H9 (cell line): Measurements from ENCODE around the gene PRPF6. TPM values are rescaled to one million over a fixed set of nuclear protein-coding genes. Genes with fewer than 3 reads are reported as not detected.

Experiments
- DNase-seq: peaks from one replicate; pipeline ENCODE4 v3.0.0-alpha.2; 2017
- H2AFZ ChIP-seq: one replicate; pipeline ENCODE4 v1.6.1; 2013; ENCODE audit warnings: mild to moderate bottlenecking, low read length, control low read depth, moderate library complexity
- H2AK5ac ChIP-seq: 2 replicates; pipeline ENCODE4 v1.6.1; 2013; ENCODE audit warnings: low read length, control low read depth, mixed read lengths; ENCODE audit not compliant: insufficient read length
- H2BK120ac ChIP-seq: one replicate; pipeline ENCODE4 v1.6.1; 2013; ENCODE audit warnings: low read depth, mild to moderate bottlenecking, low read length, control low read depth, inconsistent platforms; ENCODE audit not compliant: poor library complexity, severe bottlenecking
- H2BK12ac ChIP-seq: 2 replicates; pipeline ENCODE4 v1.6.1; 2013; ENCODE audit warnings: low read length, control low read depth, mixed read lengths, low read depth; ENCODE audit not compliant: insufficient read length
- H2BK15ac ChIP-seq: 2 replicates; pipeline ENCODE4 v1.6.1; 2013; ENCODE audit warnings: low read depth, low read length, control low read depth
- H2BK20ac ChIP-seq: one replicate; pipeline ENCODE4 v1.6.1; 2013; ENCODE audit warnings: low read depth, mild to moderate bottlenecking, low read length, control low read depth, inconsistent platforms; ENCODE audit not compliant: poor library complexity, severe bottlenecking
- H2BK5ac ChIP-seq: 2 replicates; pipeline ENCODE4 v1.6.1; 2013; ENCODE audit warnings: low read length, control low read depth, mixed read lengths; ENCODE audit not compliant: insufficient read length
- H3K14ac ChIP-seq: 2 replicates; pipeline ENCODE4 v1.6.1; 2013; ENCODE audit warnings: low read length, control low read depth; ENCODE audit not compliant: insufficient read depth
- H3K18ac ChIP-seq: 2 replicates; pipeline ENCODE4 v1.6.1; 2013; ENCODE audit warnings: low read depth, mild to moderate bottlenecking, mixed read lengths, low read length, control low read depth; ENCODE audit not compliant: insufficient read length
- H3K23ac ChIP-seq: 2 replicates; pipeline ENCODE4 v1.6.1; 2013; ENCODE audit warnings: low read length, control low read depth, mixed read lengths, low read depth; ENCODE audit not compliant: insufficient read length
- H3K23me2 ChIP-seq: 2 replicates; pipeline ENCODE4 v1.6.1; 2013; ENCODE audit warnings: low read depth, mild to moderate bottlenecking, mixed read lengths, low read length, control low read depth; ENCODE audit not compliant: insufficient read length, poor library complexity, severe bottlenecking
- H3K27ac ChIP-seq: 2 replicates; pipeline ENCODE4 v1.5.1; 2013; ENCODE audit warnings: low read length, control low read depth, mixed read lengths, low read depth; ENCODE audit not compliant: insufficient read length
- H3K27me3 ChIP-seq: 2 replicates; pipeline ENCODE4 v1.6.1; 2013; ENCODE audit warnings: low read length, control low read depth, inconsistent platforms; ENCODE audit not compliant: insufficient read depth
- H3K4ac ChIP-seq: 2 replicates; pipeline ENCODE4 v1.6.1; 2013; ENCODE audit warnings: low read depth, mild to moderate bottlenecking, control low read depth, inconsistent platforms, low read length, moderate library complexity
- H3K4me1 ChIP-seq: 2 replicates; pipeline ENCODE4 v1.6.1; 2013; ENCODE audit warnings: low read length, control low read depth, inconsistent platforms; ENCODE audit not compliant: insufficient read depth
- H3K4me2 ChIP-seq: 2 replicates; pipeline ENCODE4 v1.6.1; 2013; ENCODE audit warnings: low read length, control low read depth, mixed read lengths; ENCODE audit not compliant: insufficient read length, insufficient read depth
- H3K56ac ChIP-seq: 2 replicates; pipeline ENCODE4 v1.6.1; 2013; ENCODE audit warnings: low read depth, mild to moderate bottlenecking, mixed read lengths, low read length, control low read depth; ENCODE audit not compliant: insufficient read length
- H3K79me1 ChIP-seq: 2 replicates; pipeline ENCODE4 v1.6.1; 2013; ENCODE audit warnings: low read depth, mild to moderate bottlenecking, moderate library complexity, low read length, control low read depth, inconsistent platforms; ENCODE audit not compliant: insufficient read depth, poor library complexity, severe bottlenecking
- H3K79me2 ChIP-seq: 2 replicates; pipeline ENCODE4 v1.6.1; 2013; ENCODE audit warnings: low read length, control low read depth, inconsistent platforms; ENCODE audit not compliant: insufficient read depth
- H3K9ac ChIP-seq: 2 replicates; pipeline ENCODE4 v1.6.1; 2013; ENCODE audit warnings: low read length, control low read depth, mixed read lengths; ENCODE audit not compliant: insufficient read length; ENCODE audit errors: extremely low read depth
- H3K9me3 ChIP-seq: one replicate; pipeline ENCODE4 v1.6.1; 2013; ENCODE audit warnings: low read depth, low read length, inconsistent platforms; ENCODE audit not compliant: control insufficient read depth
- H3T11ph ChIP-seq: one replicate; pipeline ENCODE4 v1.6.1; 2013; ENCODE audit warnings: mild to moderate bottlenecking, low read length, control low read depth, inconsistent platforms
- H4K20me1 ChIP-seq: one replicate; pipeline ENCODE4 v1.6.1; 2013; ENCODE audit not compliant: control insufficient read depth, insufficient read length, insufficient read depth
- H4K5ac ChIP-seq: 2 replicates; pipeline ENCODE4 v1.6.1; 2013; ENCODE audit warnings: low read depth, mild to moderate bottlenecking, mixed read lengths, low read length, control low read depth; ENCODE audit not compliant: insufficient read length
- H4K8ac ChIP-seq: replicated peaks from 2 replicates; pipeline ENCODE4 v1.6.1; 2013; ENCODE audit warnings: low read length, control low read depth, mixed read lengths, low read depth; ENCODE audit not compliant: insufficient read length
- H4K91ac ChIP-seq: 2 replicates; pipeline ENCODE4 v1.6.1; 2013; ENCODE audit warnings: low read depth, mild to moderate bottlenecking, moderate library complexity, mixed read lengths, low read length, control low read depth; ENCODE audit not compliant: insufficient read length
- H3K27ac Mint-ChIP-seq, 3 experiments: 2 replicates in 2 of 3; 3 replicates in 1 of 3; pipeline ENCODE4 v1.8.0; 2020 to 2021; ENCODE audit warnings: mixed read lengths in 3 of 3, mild to moderate bottlenecking in 1 of 3, moderate library complexity in 1 of 3
- H3K27me3 Mint-ChIP-seq: 2 replicates; pipeline ENCODE4 v1.8.0; 2021; ENCODE audit warnings: low read depth, mild to moderate bottlenecking, moderate library complexity, mixed read lengths
- H3K36me3 Mint-ChIP-seq, 3 experiments: 2 replicates in 2 of 3; 3 replicates in 1 of 3; pipeline ENCODE4 v1.8.0; 2020 to 2021; ENCODE audit warnings: low read depth in 3 of 3, mixed read lengths in 3 of 3; ENCODE audit not compliant: insufficient read depth in 1 of 3
- H3K4me1 Mint-ChIP-seq, 2 experiments: 2 replicates each; pipeline ENCODE4 v1.8.0; 2020; ENCODE audit warnings: mixed read lengths in 2 of 2
- H3K4me3 Mint-ChIP-seq, 2 experiments: 2 replicates in 1 of 2; 3 replicates in 1 of 2; pipeline ENCODE4 v1.8.0; 2020 to 2021; ENCODE audit warnings: mild to moderate bottlenecking in 2 of 2, mixed read lengths in 2 of 2, moderate library complexity in 1 of 2
- H3K9me3 Mint-ChIP-seq, 2 experiments: 2 replicates in 1 of 2; 3 replicates in 1 of 2; pipeline ENCODE4 v1.8.0; 2020; ENCODE audit warnings: mild to moderate bottlenecking in 2 of 2, mixed read lengths in 2 of 2, moderate library complexity in 1 of 2
- CTCF ChIP-seq: fragments of 200-600 bp; sonication (generic); conservative IDR thresholded peaks from 3 replicates; pipeline ENCODE4 v1.8.0; 2021; ENCODE audit warnings: antibody characterized with exemption, mild to moderate bottlenecking
- WGBS: extraction: QIAGEN DNeasy Blood & Tissue Kit; methylation state at CpG from one replicate; pipeline ENCODE4 v1.1.7; 2013; ENCODE audit warnings: missing lambda C conversion rate, low lambda C conversion rate, mixed read lengths; ENCODE audit not compliant: insufficient read length; ENCODE audit errors: extremely low coverage; 5-methylcytosine and 5-hydroxymethylcytosine counted together
- total RNA-seq: library from RNA; stranded (reverse); gene quantifications from 2 replicates; pipeline ENCODE4 v1.2.1, GENCODE V29; 2021

PRPF6 gene
- total RNA-seq, 1 experiment from 2014 or later, result 87.9 TPM

- no CpG with 5 or more reads among the region's 11 CpGs for WGBS
- no peak overlapping the region for H2BK5ac ChIP-seq
- no peak overlapping the region for H3K4me2 ChIP-seq
- H3K14ac ChIP-seq, result no peak overlapping the region
- H2AK5ac ChIP-seq, result no peak overlapping the region
- no peak overlapping the region for H2BK120ac ChIP-seq
- H4K5ac ChIP-seq, result no peak overlapping the region
- no peak overlapping the region for H3T11ph ChIP-seq
- H3K9me3 ChIP-seq, result no peaks in the 10 kb centered on the region
- no peaks in the 10 kb centered on the region for H3K4me1 ChIP-seq
- no peak overlapping the region for H3K23ac ChIP-seq
- no peaks in the 10 kb centered on the region for H4K20me1 ChIP-seq
- no peak overlapping the region for H2BK15ac ChIP-seq
- Mint-ChIP-seq H3K36me3 (peaks cover 29 to 81% (median 75%) of the 10 kb centered on the region in 3 experiments; a peak in 6 of 7 replicates), H3K4me1 (peaks cover 6 to 7% of the 10 kb centered on the region in 2 experiments; a peak in 2 of 4 replicates), H3K9me3 (no peaks in the 10 kb centered on the region), H3K27me3 (no peaks in the 10 kb centered on the region), H3K4me3 (no peak overlapping the region), H3K27ac (peak overlapping the region in 2 of 3 experiments; percentile 16 to 83; a peak in 4 of 7 replicates)
- H3K23me2 ChIP-seq, result no peaks in the 10 kb centered on the region
- no peak for DNase-seq
- H3K79me1 ChIP-seq, result no peaks in the 10 kb centered on the region
- no peak overlapping the region for H2BK12ac ChIP-seq
- H3K27ac ChIP-seq, result no peak overlapping the region
- H2BK20ac ChIP-seq, result no peak overlapping the region
- no peak overlapping the region for H3K4ac ChIP-seq
- no peak overlapping the region for H4K8ac ChIP-seq
- H3K56ac ChIP-seq, result no peak overlapping the region
- H3K9ac ChIP-seq, result no peak overlapping the region
- H3K18ac ChIP-seq, result no peak overlapping the region
- H2AFZ ChIP-seq, result no peak overlapping the region
- no peaks in the 10 kb centered on the region for H3K27me3 ChIP-seq
- H3K79me2 ChIP-seq, result no peaks in the 10 kb centered on the region
- no peak for TF ChIP-seq CTCF
- H4K91ac ChIP-seq, result no peak overlapping the region
These were observed 20.7 kb downstream of the PRPF6 start for GRCh38 chr20:64001607-64002011.
